GM23338 (cell line): ENCODE measurements around the gene COL4A6. TPM values are rescaled to one million over a fixed set of nuclear protein-coding genes. Genes with fewer than 3 reads are reported as not detected.
A peak's percentile ranks its signal among the peaks of the same experiment; 100 is the strongest.

Source experiments
- ATAC-seq: fragments of 200-7000 bp; cut with Tn5 transposase; 3 replicates; pipeline ENCODE4 v1.9.1; 2020
- DNase-seq: peaks from one replicate; pipeline ENCODE4 v3.0.0-alpha.2; 2015; ENCODE audit warnings: low spot score
- H2AFZ ChIP-seq: fragments of 200-600 bp; sonication (generic); 2 replicates; pipeline ENCODE4 v1.8.0; 2016; ENCODE audit warnings: antibody characterized with exemption, mild to moderate bottlenecking, moderate library complexity
- H3F3A ChIP-seq: fragments of 200-600 bp; sonication (generic); replicated peaks from 2 replicates; pipeline ENCODE4 v1.8.0; 2017; ENCODE audit warnings: antibody characterized with exemption, mixed run types, low read depth
- H3K27ac ChIP-seq: fragments of 200-600 bp; sonication (generic); 2 replicates; pipeline ENCODE4 v1.6.1; 2016; ENCODE audit warnings: low read depth
- H3K27me3 ChIP-seq: fragments of 200-600 bp; sonication (generic); 2 replicates; pipeline ENCODE4 v1.8.0; 2016; ENCODE audit warnings: mild to moderate bottlenecking, mixed run types, moderate library complexity; ENCODE audit not compliant: insufficient read depth
- H3K36me3 ChIP-seq: fragments of 200-600 bp; sonication (generic); 2 replicates; pipeline ENCODE4 v1.8.0; 2016; ENCODE audit warnings: mild to moderate bottlenecking; ENCODE audit not compliant: insufficient read depth
- H3K4me1 ChIP-seq: fragments of 200-600 bp; sonication (generic); 2 replicates; pipeline ENCODE4 v1.8.0; 2016; ENCODE audit warnings: mild to moderate bottlenecking, moderate library complexity; ENCODE audit not compliant: insufficient read depth
- H3K4me2 ChIP-seq: fragments of 200-600 bp; sonication (generic); 2 replicates; pipeline ENCODE4 v1.7.1; 2017; ENCODE audit warnings: mixed run types
- H3K4me3 ChIP-seq: fragments of 200-600 bp; sonication (generic); 2 replicates; pipeline ENCODE4 v1.6.1; 2016; ENCODE audit warnings: mixed run types
- H3K79me2 ChIP-seq: fragments of 200-600 bp; sonication (generic); replicated peaks from 2 replicates; pipeline ENCODE4 v1.8.0; 2017; ENCODE audit warnings: mild to moderate bottlenecking; ENCODE audit not compliant: insufficient read depth
- H3K9me2 ChIP-seq: fragments of 200-600 bp; sonication (generic); 2 replicates; pipeline ENCODE4 v1.8.0; 2017; ENCODE audit not compliant: insufficient read depth
- H4K20me1 ChIP-seq: fragments of 200-600 bp; sonication (generic); replicated peaks from 2 replicates; pipeline ENCODE4 v1.8.0; 2017; ENCODE audit warnings: mild to moderate bottlenecking; ENCODE audit not compliant: insufficient read depth
- H3K27ac Mint-ChIP-seq: 2 replicates; pipeline ENCODE4 v1.8.0; 2020; ENCODE audit warnings: inconsistent platforms, mild to moderate bottlenecking, moderate library complexity, mixed read lengths
- H3K27me3 Mint-ChIP-seq: 3 replicates; pipeline ENCODE4 v1.8.0; 2022; ENCODE audit warnings: low read depth, mild to moderate bottlenecking, moderate library complexity, mixed read lengths, inconsistent platforms; ENCODE audit not compliant: insufficient read depth, poor library complexity
- H3K36me3 Mint-ChIP-seq: 3 replicates; pipeline ENCODE4 v1.8.0; 2021; ENCODE audit warnings: low read depth, mild to moderate bottlenecking, inconsistent platforms, moderate library complexity, mixed read lengths
- H3K4me1 Mint-ChIP-seq: 3 replicates; pipeline ENCODE4 v1.8.0; 2020; ENCODE audit warnings: mild to moderate bottlenecking, inconsistent platforms, mixed read lengths
- H3K4me3 Mint-ChIP-seq: 3 replicates; pipeline ENCODE4 v1.8.0; 2021; ENCODE audit warnings: moderate library complexity, mild to moderate bottlenecking, inconsistent platforms, mixed read lengths
- H3K9me3 Mint-ChIP-seq: 3 replicates; pipeline ENCODE4 v1.8.0; 2020; ENCODE audit warnings: moderate library complexity, mild to moderate bottlenecking, inconsistent platforms, mixed read lengths
- CREB1 ChIP-seq: fragments of 250-450 bp; sonication (Bioruptor Pico); IDR thresholded peaks from 2 replicates; pipeline ENCODE4 v1.5.0; 2020; ENCODE audit warnings: low read depth, mild to moderate bottlenecking, moderate library complexity
- CTCF ChIP-seq, 2 experiments: fragments of 200-600 bp in 1 of 2; sonication (generic) in 1 of 2; conservative IDR thresholded peaks; 2 replicates each; pipeline versions ENCODE4 v1.5.1 to v1.6.1; 2016 to 2017; ENCODE audit warnings: antibody characterized with exemption in 2 of 2, low read depth in 2 of 2, mild to moderate bottlenecking in 2 of 2, moderate library complexity in 1 of 2
- EZH2phosphoT487 ChIP-seq: fragments of 200-600 bp; sonication (generic); IDR thresholded peaks from one replicate; pipeline ENCODE4 v1.8.1; 2018; ENCODE audit warnings: antibody characterized with exemption; ENCODE audit not compliant: unreplicated experiment
- NANOG ChIP-seq: IDR thresholded peaks from 2 replicates; pipeline ENCODE4 v1.6.1; 2016; ENCODE audit warnings: antibody characterized with exemption, borderline replicate concordance
- POLR2AphosphoS5 ChIP-seq: IDR thresholded peaks from 2 replicates; pipeline ENCODE4 v1.6.1; 2016; ENCODE audit warnings: antibody characterized with exemption, low read depth
- REST ChIP-seq: IDR thresholded peaks from one replicate; pipeline ENCODE4 v1.6.1; 2018; ENCODE audit warnings: antibody characterized with exemption; ENCODE audit not compliant: unreplicated experiment
- STAT1 ChIP-seq: IDR thresholded peaks from one replicate; pipeline ENCODE4 v1.6.1; 2016; ENCODE audit warnings: antibody characterized with exemption; ENCODE audit not compliant: unreplicated experiment
- ZNF462 ChIP-seq: fragments of 250-450 bp; sonication (Bioruptor Pico); IDR thresholded peaks from 2 replicates; pipeline ENCODE4 v1.5.0; 2020; ENCODE audit warnings: mild to moderate bottlenecking, moderate library complexity
- polyA plus RNA-seq: library from polyadenylated mRNA; unstranded; fragments of >200 nt; fragmentation: Nextera tagmentation; extraction: Ambion mirVana; gene quantifications from 2 replicates; pipeline ENCODE4 v1.2.1, GENCODE V29; 2016
- total RNA-seq: library from RNA; depleted of rRNA; stranded (reverse); fragments of >200 nt; shearing (Covaris generic); gene quantifications from 2 replicates; pipeline ENCODE4 v1.2.3, GENCODE V29; 2014

COL4A6 gene
- total and polyA plus RNA-seq, 2 experiments from 2014 or later: 4.1 to 15.2 TPM

- Mint-ChIP-seq H3K27me3 (peaks cover 2% of the 10 kb centered on the region), H3K4me3 (no peak overlapping the region), H3K4me1 (peaks cover 43% of the 10 kb centered on the region), H3K27ac (0 out of 2 replicates have a peak overlapping the region, but pooled peaks have one; percentile 32), H3K36me3 (no peaks in the 10 kb centered on the region), H3K9me3 (no peaks in the 10 kb centered on the region)
- DNase-seq: no peak
- Histone ChIP-seq H4K20me1 (no peaks in the 10 kb centered on the region), H3K79me2 (no peaks in the 10 kb centered on the region), H3K27ac (no peak overlapping the region), H3K4me3 (no peak overlapping the region), H3K36me3 (no peaks in the 10 kb centered on the region), H3K9me2 (no peaks in the 10 kb centered on the region), H3K27me3 (no peaks in the 10 kb centered on the region), H2AFZ (no peak overlapping the region), H3K4me1 (peaks cover 29% of the 10 kb centered on the region), H3F3A (no peaks in the 10 kb centered on the region), H3K4me2 (no peak overlapping the region)
- TF ChIP-seq REST: no peak
- no peak for TF ChIP-seq EZH2phosphoT487
- TF ChIP-seq STAT1: no peak
- TF ChIP-seq CTCF (conservative IDR thresholded peaks at IDR 0.05; ENCODE audit: low read depth in 2 of 2): no peak
- TF ChIP-seq NANOG: no peak
- TF ChIP-seq CREB1 (CRISPR knock-in tag): no peak
- TF ChIP-seq POLR2AphosphoS5: no peak
- no peak for TF ChIP-seq ZNF462 (CRISPR knock-in tag)
- no peak for ATAC-seq
These were observed 38.6 kb downstream of the COL4A6 start for GRCh38 chrX:108399418-108400165.
